ENCODE measurements around the gene AARSD1. TPM values are rescaled to one million over a fixed set of nuclear protein-coding genes. Genes with fewer than 3 reads are reported as not detected.
"Not testable (repeated sequence)": the region's sequence is repeated elsewhere in the genome, so short reads cannot be mapped to it uniquely, and the experiment has no call there.

Gene AARSD1
- polyA plus RNA-seq, 1 of the 3 experiments (the other 2 are of a cell fraction), result 52.0 TPM

GRCh38 chr17:42920106-42920900 is 44.0 kb downstream of the AARSD1 start:
- ChIA-PET POLR2A (no interaction called here), CTCF (interaction anchor here (1.6 to 2.0 kb wide), 4 partner anchors 8 to 96 kb away, joined by 4 to 8 read pairs (median 6); partner anchors contain the start of gene BECN1)
- DNase-seq, result no peak

GRCh38 chr17:42919522-42920077 is 44.7 kb downstream of the AARSD1 start:
- H3K79me2 ChIP-seq (ENCODE audit: insufficient read depth); H3K4me2 ChIP-seq; H3K9ac ChIP-seq; POLR2A ChIA-PET; DNase-seq; H3K9me3 ChIP-seq; H3K36me3 ChIP-seq (replicated peaks in 1 of 2; ENCODE audit: control insufficient read depth in 1 of 2, insufficient read depth in 2 of 2, low read length in 1 of 2); H3F3A ChIP-seq (replicated peaks; ENCODE audit: insufficient read depth); H3K27ac ChIP-seq (ENCODE audit: low read depth in 2 of 2, low read length in 1 of 2); H2AFZ ChIP-seq (ENCODE audit: low read depth); H4K20me1 ChIP-seq (ENCODE audit: insufficient read depth); H3K4me3 ChIP-seq (ENCODE audit: low read depth in 2 of 2, low read length in 1 of 2); H3K9me2 ChIP-seq; H3K4me1 ChIP-seq (ENCODE audit: control insufficient read depth in 1 of 2, insufficient read depth in 2 of 2, low read depth in 1 of 2, low read length in 1 of 2): not testable (repeated sequence)
- WGBS (ENCODE audit: low lambda C conversion rate), result 61% methylated on average over 10 of the region's 10 CpGs
- peaks cover 34% of the 10 kb centered on the region; the same call in 1 of the 2 replicates for H3K27me3 ChIP-seq (ENCODE audit: insufficient read depth)
- CTCF ChIA-PET, result interaction anchor here (1.2 to 2.0 kb wide), 4 partner anchors 9 to 95 kb away, joined by 3 to 8 read pairs (median 6); partner anchors contain the start of gene BECN1

More at GRCh38 chr17:42920106-42920900, 44.0 kb downstream of the AARSD1 start:
- Histone ChIP-seq H3F3A (replicated peaks; ENCODE audit: insufficient read depth) (no peaks in the 10 kb centered on the region), H4K20me1 (ENCODE audit: insufficient read depth) (no peaks in the 10 kb centered on the region), H3K4me3 (ENCODE audit: low read depth in 2 of 2, low read length in 1 of 2) (no peak overlapping the region), H3K9ac (no peak overlapping the region), H3K27me3 (ENCODE audit: insufficient read depth) (peaks cover 34% of the 10 kb centered on the region; the same call in 1 of the 2 replicates), H3K36me3 (replicated peaks in 1 of 2; ENCODE audit: control insufficient read depth in 1 of 2, insufficient read depth in 2 of 2, low read length in 1 of 2) (no peaks in the 10 kb centered on the region), H3K9me2 (no peaks in the 10 kb centered on the region), H2AFZ (ENCODE audit: low read depth) (no peak overlapping the region), H3K27ac (ENCODE audit: low read depth in 2 of 2, low read length in 1 of 2) (no peak overlapping the region), H3K79me2 (ENCODE audit: insufficient read depth) (no peaks in the 10 kb centered on the region), H3K9me3 (no peaks in the 10 kb centered on the region), H3K4me1 (ENCODE audit: control insufficient read depth in 1 of 2, insufficient read depth in 2 of 2, low read depth in 1 of 2, low read length in 1 of 2) (no peaks in the 10 kb centered on the region), H3K4me2 (no peak overlapping the region)
- 61% methylated on average over 10 of the region's 10 CpGs for WGBS (ENCODE audit: low lambda C conversion rate)
- no peak for TF ChIP-seq NRF1 (IDR thresholded peaks at IDR 0.05; ENCODE audit: low read depth, low read length)
- no peak for TF ChIP-seq FOXM1 (IDR thresholded peaks at IDR 0.05; ENCODE audit: low read depth)
- TF ChIP-seq RAD21 (IDR thresholded peaks at IDR 0.05; ENCODE audit: low read length), result no peak
- TF ChIP-seq ZBTB33 (IDR thresholded peaks at IDR 0.05; ENCODE audit: borderline replicate concordance, low read depth), result no peak
- TF ChIP-seq TCF12 (IDR thresholded peaks at IDR 0.05), result no peak
- TF ChIP-seq FOXJ3 (CRISPR knock-in tag; IDR thresholded peaks at IDR 0.05), result no peak
- TF ChIP-seq GABPA (IDR thresholded peaks at IDR 0.05; ENCODE audit: low read depth), result no peak
- TF ChIP-seq PBX3 (IDR thresholded peaks at IDR 0.05), result no peak
- TF ChIP-seq TEAD4 (IDR thresholded peaks at IDR 0.05; ENCODE audit: borderline replicate concordance, insufficient read depth), result no peak
- TF ChIP-seq SIN3A (IDR thresholded peaks at IDR 0.05; ENCODE audit: borderline replicate concordance, low read depth, low read length), result no peak
- no peak for TF ChIP-seq GATA2 (CRISPR knock-in tag; IDR thresholded peaks at IDR 0.05)
